Lower leg skin (tissue), 3 donors: ENCODE data around the gene NCMAP.

Source experiments
- POLR2A ChIP-seq, 2 donors: fragments of 450-650 bp; IDR thresholded peaks; one replicate each; pipeline ENCODE4 v1.6.1; 2016 to 2017; ENCODE audit warnings: antibody characterized with exemption in 2 of 2, mild to moderate bottlenecking in 1 of 2, moderate library complexity in 1 of 2
- TF ChIP-seq, protein P1 (sequence below), 3 donors: fragments of 450-650 bp; IDR thresholded peaks; one replicate each; pipeline ENCODE4 v1.5.1; 2016; ENCODE audit warnings: antibody characterized with exemption in 3 of 3, mild to moderate bottlenecking in 3 of 3, moderate library complexity in 2 of 3

DNA sequence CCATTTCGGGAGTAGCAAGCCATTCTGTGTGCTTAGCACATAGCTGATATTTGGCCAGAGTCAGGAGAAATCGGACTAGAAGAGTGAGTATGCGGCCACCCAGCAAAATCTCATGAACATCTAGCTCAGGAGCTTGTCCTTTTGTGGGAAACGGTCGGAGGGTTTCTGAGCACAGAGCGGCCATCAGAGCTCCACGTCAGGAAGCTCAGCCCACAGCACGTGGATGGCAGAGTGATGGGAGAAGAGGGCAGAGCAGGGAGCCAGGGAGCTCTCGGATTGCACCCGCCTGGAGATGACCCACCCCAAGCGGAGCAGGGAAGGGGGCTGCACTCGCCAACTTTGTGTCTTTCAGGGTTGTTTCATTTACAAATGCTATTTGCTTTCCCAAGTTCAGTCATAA is 39.4 kb upstream of the NCMAP start:
- TF ChIP-seq, protein P1, sequence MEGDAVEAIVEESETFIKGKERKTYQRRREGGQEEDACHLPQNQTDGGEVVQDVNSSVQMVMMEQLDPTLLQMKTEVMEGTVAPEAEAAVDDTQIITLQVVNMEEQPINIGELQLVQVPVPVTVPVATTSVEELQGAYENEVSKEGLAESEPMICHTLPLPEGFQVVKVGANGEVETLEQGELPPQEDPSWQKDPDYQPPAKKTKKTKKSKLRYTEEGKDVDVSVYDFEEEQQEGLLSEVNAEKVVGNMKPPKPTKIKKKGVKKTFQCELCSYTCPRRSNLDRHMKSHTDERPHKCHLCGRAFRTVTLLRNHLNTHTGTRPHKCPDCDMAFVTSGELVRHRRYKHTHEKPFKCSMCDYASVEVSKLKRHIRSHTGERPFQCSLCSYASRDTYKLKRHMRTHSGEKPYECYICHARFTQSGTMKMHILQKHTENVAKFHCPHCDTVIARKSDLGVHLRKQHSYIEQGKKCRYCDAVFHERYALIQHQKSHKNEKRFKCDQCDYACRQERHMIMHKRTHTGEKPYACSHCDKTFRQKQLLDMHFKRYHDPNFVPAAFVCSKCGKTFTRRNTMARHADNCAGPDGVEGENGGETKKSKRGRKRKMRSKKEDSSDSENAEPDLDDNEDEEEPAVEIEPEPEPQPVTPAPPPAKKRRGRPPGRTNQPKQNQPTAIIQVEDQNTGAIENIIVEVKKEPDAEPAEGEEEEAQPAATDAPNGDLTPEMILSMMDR (IDR thresholded peaks at IDR 0.05) = no peak
- TF ChIP-seq POLR2A (IDR thresholded peaks at IDR 0.05) = no peak
